OCI-LY3 (cell line): ENCODE data around the gene MUC6.

Experiments
- EZH2phosphoT487 ChIP-seq: fragments of 200-600 bp; shearing (Covaris generic); IDR thresholded peaks from 2 replicates; pipeline ENCODE4 v1.6.1; 2018; ENCODE audit warnings: antibody characterized with exemption, mixed run types, low read depth
- TF ChIP-seq, protein P1 (sequence below): fragments of 200-600, 300-600 bp; sonication (generic); IDR thresholded peaks from 2 replicates; pipeline ENCODE4 v1.5.1; 2014; ENCODE audit warnings: antibody characterized with exemption, low read length, low read depth

DNA sequence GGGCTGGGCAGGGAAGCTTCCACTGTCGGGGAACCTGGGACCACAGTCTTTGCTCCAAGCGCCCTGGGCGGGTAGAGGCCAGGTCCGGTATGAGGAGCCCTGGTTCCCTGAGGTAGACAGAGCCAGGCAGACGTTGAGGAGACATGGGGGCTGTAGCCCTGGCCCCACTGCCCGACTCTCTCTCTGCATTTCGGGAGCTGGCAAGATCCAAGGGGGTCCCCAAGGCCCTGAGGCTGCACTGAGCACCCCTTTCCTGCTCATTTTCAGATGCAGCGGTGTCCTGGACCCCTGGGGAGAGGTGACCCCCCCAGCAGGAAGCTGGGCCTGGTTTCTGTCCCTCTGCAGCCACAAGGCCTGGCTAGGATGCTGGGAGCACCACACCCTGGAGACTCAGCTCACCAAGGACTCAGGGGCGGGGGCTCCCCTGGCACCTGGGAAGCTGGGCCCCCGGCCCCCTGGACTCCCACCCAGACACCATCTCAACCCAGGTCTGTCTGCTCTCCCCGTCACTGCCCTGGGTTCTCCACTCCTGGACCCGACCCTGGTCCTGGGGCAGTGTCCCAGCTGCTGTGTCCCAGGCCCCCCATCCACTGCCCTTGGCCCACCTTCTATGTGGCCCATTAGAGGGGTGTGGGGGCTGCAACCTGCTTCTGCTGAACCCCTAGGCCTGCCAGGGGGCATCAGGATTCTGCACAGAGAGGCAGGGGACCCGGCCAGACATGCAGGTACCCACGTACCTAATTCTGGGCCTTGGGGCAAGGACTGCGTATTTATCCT is 15.0 kb upstream of the MUC6 start:
- TF ChIP-seq, protein P1, sequence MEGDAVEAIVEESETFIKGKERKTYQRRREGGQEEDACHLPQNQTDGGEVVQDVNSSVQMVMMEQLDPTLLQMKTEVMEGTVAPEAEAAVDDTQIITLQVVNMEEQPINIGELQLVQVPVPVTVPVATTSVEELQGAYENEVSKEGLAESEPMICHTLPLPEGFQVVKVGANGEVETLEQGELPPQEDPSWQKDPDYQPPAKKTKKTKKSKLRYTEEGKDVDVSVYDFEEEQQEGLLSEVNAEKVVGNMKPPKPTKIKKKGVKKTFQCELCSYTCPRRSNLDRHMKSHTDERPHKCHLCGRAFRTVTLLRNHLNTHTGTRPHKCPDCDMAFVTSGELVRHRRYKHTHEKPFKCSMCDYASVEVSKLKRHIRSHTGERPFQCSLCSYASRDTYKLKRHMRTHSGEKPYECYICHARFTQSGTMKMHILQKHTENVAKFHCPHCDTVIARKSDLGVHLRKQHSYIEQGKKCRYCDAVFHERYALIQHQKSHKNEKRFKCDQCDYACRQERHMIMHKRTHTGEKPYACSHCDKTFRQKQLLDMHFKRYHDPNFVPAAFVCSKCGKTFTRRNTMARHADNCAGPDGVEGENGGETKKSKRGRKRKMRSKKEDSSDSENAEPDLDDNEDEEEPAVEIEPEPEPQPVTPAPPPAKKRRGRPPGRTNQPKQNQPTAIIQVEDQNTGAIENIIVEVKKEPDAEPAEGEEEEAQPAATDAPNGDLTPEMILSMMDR: no peak
- no peak for TF ChIP-seq EZH2phosphoT487
